Breast epithelium (tissue), 3 donors: ENCODE measurements around the gene CSTF1.

Experiments used
- POLR2A ChIP-seq: fragments of 450-650 bp; IDR thresholded peaks from one replicate; pipeline ENCODE4 v1.6.1; 2016; ENCODE audit warnings: antibody characterized with exemption, mild to moderate bottlenecking, moderate library complexity
- TF ChIP-seq, protein P1 (sequence below), 3 donors: fragments of 450-650 bp; IDR thresholded peaks; one replicate each; pipeline ENCODE4 v1.5.1; 2016 to 2017; ENCODE audit warnings: antibody characterized with exemption in 3 of 3, mild to moderate bottlenecking in 3 of 3, moderate library complexity in 3 of 3

DNA sequence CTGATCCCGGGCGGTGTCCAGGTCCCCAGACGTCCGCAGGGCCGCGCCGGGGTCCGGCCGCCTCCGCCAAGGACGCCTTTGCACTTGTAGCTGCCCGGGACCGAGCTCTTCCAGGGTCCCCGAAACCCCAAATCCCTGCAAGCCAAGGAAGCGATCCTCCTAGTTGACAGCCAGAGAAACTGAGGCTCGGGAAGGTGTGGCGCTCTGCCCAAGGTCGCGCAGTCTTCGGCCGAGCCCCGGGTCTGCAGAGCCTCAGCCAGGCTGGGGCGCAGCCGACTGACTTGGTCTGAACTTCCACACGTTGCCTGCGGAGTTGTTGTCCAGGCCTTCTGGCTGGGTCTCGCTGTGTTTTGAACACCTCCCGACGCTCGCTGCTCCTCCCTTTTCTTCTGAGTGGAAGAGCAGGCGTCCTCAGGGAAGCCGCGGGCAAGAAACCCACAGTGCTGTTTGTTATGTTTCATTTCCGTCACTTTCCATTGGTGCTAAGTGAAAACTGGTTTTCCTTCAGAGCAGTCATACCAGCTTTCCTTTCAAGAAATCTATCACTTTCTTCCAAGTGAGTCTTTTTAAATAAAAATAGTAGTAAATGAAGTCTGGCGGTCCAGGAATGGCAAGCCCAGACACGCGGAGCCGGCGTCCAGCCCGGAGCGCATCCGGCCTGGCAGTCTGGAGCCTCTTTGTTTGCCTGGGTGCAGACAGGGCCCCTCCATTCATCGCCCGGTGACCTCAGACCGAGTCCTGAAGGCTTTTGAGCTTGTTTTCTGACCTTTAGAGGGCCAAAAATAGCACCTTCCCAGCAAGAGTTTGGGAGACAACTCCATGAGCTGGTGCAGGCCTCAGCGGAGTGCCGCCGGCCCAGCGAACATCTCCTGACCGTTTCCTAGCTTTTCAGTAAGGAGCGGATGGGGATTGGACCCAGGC is 33.0 kb upstream of the CSTF1 start:
- TF ChIP-seq, protein P1, sequence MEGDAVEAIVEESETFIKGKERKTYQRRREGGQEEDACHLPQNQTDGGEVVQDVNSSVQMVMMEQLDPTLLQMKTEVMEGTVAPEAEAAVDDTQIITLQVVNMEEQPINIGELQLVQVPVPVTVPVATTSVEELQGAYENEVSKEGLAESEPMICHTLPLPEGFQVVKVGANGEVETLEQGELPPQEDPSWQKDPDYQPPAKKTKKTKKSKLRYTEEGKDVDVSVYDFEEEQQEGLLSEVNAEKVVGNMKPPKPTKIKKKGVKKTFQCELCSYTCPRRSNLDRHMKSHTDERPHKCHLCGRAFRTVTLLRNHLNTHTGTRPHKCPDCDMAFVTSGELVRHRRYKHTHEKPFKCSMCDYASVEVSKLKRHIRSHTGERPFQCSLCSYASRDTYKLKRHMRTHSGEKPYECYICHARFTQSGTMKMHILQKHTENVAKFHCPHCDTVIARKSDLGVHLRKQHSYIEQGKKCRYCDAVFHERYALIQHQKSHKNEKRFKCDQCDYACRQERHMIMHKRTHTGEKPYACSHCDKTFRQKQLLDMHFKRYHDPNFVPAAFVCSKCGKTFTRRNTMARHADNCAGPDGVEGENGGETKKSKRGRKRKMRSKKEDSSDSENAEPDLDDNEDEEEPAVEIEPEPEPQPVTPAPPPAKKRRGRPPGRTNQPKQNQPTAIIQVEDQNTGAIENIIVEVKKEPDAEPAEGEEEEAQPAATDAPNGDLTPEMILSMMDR (IDR thresholded peaks at IDR 0.05) = no peak
- no peak for TF ChIP-seq POLR2A
